Measurements from ENCODE around the gene LSM3.

DNA sequence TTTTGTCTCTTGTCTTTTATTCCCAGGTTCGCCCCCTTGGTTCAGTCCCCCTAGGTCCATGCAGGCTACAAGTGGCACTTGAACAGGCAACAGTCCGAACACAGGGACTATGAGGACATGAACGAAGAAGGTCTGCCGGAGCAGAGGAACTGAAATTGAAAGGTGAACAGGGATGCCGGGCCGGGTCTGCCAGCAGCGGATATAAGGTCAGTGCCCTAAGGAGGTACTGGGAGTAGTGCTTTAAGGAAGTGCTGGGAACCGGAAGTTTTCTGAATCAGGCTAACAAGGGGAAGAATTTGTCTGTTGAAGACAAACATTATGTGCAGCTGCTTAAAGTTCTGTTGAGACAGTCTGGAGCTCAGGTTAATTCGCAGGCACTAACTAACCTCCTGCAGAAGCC lies 46.8 kb downstream of the LSM3 start:
- TF ChIP-seq, protein P1, sequence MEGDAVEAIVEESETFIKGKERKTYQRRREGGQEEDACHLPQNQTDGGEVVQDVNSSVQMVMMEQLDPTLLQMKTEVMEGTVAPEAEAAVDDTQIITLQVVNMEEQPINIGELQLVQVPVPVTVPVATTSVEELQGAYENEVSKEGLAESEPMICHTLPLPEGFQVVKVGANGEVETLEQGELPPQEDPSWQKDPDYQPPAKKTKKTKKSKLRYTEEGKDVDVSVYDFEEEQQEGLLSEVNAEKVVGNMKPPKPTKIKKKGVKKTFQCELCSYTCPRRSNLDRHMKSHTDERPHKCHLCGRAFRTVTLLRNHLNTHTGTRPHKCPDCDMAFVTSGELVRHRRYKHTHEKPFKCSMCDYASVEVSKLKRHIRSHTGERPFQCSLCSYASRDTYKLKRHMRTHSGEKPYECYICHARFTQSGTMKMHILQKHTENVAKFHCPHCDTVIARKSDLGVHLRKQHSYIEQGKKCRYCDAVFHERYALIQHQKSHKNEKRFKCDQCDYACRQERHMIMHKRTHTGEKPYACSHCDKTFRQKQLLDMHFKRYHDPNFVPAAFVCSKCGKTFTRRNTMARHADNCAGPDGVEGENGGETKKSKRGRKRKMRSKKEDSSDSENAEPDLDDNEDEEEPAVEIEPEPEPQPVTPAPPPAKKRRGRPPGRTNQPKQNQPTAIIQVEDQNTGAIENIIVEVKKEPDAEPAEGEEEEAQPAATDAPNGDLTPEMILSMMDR (IDR thresholded peaks at IDR 0.05) = no peak
- no peak for TF ChIP-seq TCF7L2 (IDR thresholded peaks at IDR 0.05; ENCODE audit: low read depth, low read length)
